GM15510 (cell line): ENCODE data around the gene MUSK.

Source experiments
- POLR2A ChIP-seq: IDR thresholded peaks from 3 replicates; pipeline ENCODE4 v1.6.1; 2011; ENCODE audit warnings: borderline replicate concordance; ENCODE audit not compliant: insufficient read length; ENCODE audit errors: extremely low read depth

The MUSK gene

GRCh38 chr9:110738982-110739381 is 70.4 kb downstream of the MUSK start:
- TF ChIP-seq POLR2A = no peak

- TF ChIP-seq POLR2A = no peak
Measured at GRCh38 chr9:110742741-110743371, 74.3 kb downstream of the MUSK start.

DNA sequence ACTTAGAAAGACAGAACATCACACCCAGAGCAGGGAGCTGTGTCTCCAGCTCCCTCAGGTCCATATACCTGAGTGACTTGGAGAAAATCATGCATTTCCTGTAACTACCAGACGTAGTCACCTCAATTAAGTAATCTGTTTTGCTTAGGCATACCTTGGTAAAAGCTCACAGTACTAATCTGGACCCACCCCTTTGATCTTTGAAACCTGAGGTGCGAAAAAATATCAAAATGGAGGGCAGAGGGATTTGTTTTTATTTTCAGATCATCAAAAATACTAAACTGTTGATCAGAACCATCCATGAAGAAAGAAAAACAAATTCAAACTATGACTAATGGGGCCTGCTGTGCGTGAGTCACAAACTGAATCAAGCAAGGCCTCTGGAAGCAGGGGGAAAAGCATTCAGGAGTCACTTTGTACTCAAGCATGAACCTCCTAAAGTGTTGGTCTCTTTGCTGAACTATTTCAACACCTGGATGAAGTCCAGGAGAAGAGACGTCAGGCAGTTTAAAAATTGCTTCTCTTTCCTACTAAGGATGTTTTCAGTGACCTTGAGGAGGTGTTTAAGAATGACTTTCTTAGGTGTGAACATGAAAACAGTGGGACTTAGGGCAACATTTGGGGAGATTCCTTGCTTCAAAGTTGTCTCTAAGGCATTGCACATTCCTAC is 76.3 kb downstream of the MUSK start:
- no peak for TF ChIP-seq POLR2A

DNA sequence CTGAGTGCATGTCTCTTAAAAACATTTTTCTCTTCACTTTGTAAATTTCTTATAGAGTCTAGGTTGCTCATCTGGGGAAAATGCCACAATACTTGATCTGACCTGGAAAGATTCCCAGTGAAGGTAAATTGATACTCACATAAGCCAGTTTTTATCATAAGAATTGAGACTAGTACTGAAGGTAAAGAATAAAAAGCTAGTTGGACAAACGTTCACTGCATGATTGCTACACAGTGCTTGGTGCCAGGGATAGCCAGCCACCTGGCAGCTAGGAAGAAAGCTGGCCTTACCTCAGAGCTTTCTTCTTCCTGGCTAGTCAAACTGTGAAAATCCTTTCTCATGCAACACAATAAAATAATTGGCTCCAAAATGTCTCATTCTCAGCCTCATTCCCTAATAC is 77.1 kb downstream of the MUSK start:
- TF ChIP-seq POLR2A = no peak

DNA sequence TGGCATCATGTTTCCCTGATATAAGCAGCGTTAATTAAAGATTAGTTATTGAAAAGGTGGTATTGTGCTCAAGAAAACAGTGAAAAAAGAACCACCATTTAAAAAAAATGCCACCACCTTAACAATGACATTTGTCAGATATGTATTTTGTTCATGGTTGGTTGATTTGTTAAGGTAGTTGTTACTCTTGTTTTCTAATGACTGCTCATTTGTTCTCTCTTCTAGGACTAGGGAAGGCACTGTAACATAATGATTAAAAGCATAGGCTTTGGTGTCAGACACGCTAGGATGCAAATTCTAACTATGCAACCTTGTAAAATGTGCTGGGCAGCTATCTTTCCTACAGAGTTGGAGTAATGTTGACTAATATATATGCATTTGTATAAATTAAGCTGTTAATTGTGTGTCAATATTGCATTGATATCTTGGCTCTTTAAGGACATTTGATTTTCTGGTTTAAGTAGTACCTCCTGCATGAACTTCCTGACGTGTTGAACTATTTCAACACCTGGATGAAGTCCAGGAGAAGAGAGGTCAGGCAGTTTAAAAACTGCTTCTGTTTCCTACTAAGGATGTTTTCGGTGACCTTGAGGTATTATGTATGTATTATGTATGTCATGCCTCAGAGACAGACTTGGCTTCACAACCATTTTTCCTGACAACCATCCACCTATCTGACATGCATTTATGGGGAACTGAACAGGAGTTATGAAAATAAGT is 77.8 kb downstream of the MUSK start:
- no peak for TF ChIP-seq POLR2A

GRCh38 chr9:110748251-110748893 is 79.8 kb downstream of the MUSK start:
- no peak for TF ChIP-seq POLR2A

DNA sequence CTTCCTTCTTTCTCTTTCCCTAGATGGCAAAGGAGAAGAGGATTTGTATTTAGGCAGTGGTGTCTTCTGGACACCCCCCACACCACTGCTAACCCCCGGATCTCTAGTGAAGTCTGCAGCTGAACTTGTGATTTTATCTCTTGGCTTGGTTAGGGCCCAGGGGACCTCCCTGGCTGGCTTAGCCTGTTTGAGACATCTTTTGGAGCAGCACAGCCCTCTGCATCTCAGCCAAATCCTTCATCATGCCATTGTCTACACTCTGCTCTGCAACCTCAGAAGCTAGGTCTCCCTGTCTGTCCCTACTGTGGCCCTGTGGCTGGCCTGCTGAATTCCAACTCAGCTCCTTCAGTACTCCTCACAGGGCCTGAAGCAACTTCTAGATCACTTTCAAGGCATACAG is 81.7 kb downstream of the MUSK start:
- no peak for TF ChIP-seq POLR2A

- no peak for TF ChIP-seq POLR2A
Measured at GRCh38 chr9:110751971-110752370, 83.4 kb downstream of the MUSK start.

- TF ChIP-seq POLR2A = no peak
Measured at GRCh38 chr9:110752766-110753165, 84.2 kb downstream of the MUSK start.

GRCh38 chr9:110753731-110754231 is 85.2 kb downstream of the MUSK start:
- no peak for TF ChIP-seq POLR2A

DNA sequence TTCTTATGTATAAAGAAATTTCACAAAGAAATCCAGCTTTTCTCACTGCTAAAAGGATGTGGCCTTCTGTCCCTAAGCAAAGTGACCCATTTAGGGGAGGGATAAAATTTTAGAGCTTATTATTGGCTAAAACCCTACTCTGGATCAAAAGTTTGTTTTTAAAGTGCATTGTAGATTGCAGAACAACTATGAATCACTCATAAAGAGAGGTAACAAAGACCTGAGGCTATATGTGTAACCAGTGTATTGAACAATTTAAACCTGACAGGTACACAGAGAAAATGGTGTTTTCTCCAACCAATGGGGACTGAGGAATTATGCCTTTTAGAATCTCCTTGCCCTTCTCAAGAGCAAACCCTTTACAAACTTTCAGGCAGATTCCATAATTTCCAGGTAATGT is 86.6 kb downstream of the MUSK start:
- TF ChIP-seq POLR2A = no peak

DNA sequence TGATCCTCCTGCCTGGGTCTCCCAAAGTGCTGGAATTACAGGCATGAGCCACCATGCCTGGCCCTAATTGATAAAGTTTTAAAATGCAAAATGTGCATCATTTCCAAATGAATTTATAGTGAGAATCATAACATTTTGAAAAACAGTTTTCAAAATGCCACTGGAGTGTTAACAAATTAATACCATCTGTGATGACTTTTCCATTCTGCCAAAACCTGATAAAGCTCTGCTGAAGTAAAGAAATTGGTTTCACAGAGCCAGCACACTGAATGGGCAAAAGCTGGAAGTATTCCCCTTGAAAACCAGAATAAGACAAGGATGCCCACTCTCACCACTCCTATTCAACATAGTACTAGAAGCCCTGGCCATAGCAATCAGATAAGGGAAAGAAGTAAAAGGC is 89.6 kb downstream of the MUSK start:
- TF ChIP-seq POLR2A = no peak

GRCh38 chr9:110762783-110763182 is 94.2 kb downstream of the MUSK start:
- no peak for TF ChIP-seq POLR2A

DNA sequence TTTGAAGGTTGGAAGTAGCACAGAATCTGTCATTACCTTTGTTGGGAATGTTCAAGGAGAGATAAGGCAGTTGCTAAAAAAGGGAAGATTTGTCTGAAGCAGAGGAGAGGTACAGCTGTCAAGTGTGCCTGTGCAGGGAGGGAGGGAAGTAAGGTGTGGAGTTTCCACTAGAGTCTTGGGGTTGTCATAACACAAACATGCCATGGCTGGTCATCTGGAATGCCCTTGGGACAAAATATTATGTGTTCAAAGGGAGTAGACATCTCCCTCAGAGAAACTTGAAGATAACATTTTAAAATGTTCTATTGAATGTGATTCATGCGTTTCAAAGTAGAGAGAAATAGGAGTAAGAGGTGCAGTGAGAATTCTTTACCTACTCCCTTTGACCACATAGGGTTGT is 95.0 kb downstream of the MUSK start:
- TF ChIP-seq POLR2A = no peak

DNA sequence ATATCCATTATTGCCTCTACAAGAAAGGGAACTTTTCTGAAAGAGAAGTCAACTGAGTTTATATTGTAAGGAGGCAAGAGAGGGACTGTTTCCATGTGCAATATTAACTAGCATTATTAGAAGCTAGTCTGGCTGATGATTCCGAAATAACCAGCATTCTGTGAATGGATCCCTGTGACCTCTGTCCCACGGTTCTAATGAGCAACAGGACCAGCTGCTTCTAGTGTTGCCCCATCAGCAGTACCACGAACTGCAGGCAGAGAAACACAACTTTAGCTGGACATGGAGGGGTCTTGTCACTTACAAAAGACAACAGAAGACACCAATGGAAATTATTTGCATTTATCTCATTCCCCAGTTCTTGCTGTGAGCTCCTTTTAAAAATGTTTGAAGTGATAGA is 95.4 kb downstream of the MUSK start:
- no peak for TF ChIP-seq POLR2A
